Calu3 (cell line): ENCODE data around the gene WTIP. TPM values are rescaled to one million over a fixed set of nuclear protein-coding genes. Genes with fewer than 3 reads are reported as not detected.
"Not testable (repeated sequence)": the region's sequence is repeated elsewhere in the genome, so short reads cannot be mapped to it uniquely, and the experiment has no call there.

Experiments used
- BruUV-seq: library from RNA; stranded (reverse); fragments of 400-500 nt; replicated peaks from 2 replicates; lab custom pipeline; 2021; lab: Mats Ljungman, UMichigan
- CTCF ChIA-PET: fragments of 300-600 bp; sonication (Branson Sonifier 250); formaldehyde crosslinking; loops from one replicate; lab custom pipeline; 2022; ENCODE audit warnings: antibody characterized with exemption; lab: Charles Lee
- DNase-seq: peaks from one replicate; pipeline ENCODE4 v3.0.0; 2022
- H3K27ac Mint-ChIP-seq: one replicate; pipeline ENCODE4 v1.8.0; 2022; ENCODE audit warnings: mixed read lengths; ENCODE audit not compliant: unreplicated experiment
- H3K27me3 Mint-ChIP-seq: one replicate; pipeline ENCODE4 v1.8.0; 2022; ENCODE audit warnings: mixed read lengths; ENCODE audit not compliant: unreplicated experiment
- H3K36me3 Mint-ChIP-seq: one replicate; pipeline ENCODE4 v1.8.0; 2022; ENCODE audit warnings: mild to moderate bottlenecking, moderate library complexity, mixed read lengths; ENCODE audit not compliant: insufficient read depth, unreplicated experiment
- H3K4me1 Mint-ChIP-seq: one replicate; pipeline ENCODE4 v1.8.0; 2022; ENCODE audit warnings: mild to moderate bottlenecking, low read depth, mixed read lengths; ENCODE audit not compliant: unreplicated experiment
- H3K4me3 Mint-ChIP-seq: one replicate; pipeline ENCODE4 v1.8.0; 2022; ENCODE audit warnings: mild to moderate bottlenecking, low read depth, moderate library complexity, mixed read lengths; ENCODE audit not compliant: unreplicated experiment
- H3K9me3 Mint-ChIP-seq: one replicate; pipeline ENCODE4 v1.8.0; 2022; ENCODE audit warnings: low read depth, mixed read lengths; ENCODE audit not compliant: unreplicated experiment
- intact Hi-C: fragments of 100-400 bp; cut with micrococcal nuclease; formaldehyde crosslinking; loops from one replicate; pipeline ENCODE4 v1.10.0; 2022; ENCODE audit not compliant: unreplicated experiment
- total RNA-seq: library from RNA; stranded (reverse); gene quantifications from 2 replicates; pipeline ENCODE4 v1.2.3, GENCODE V29; 2022
- TF ChIP-seq, protein P1 (sequence below): fragments of 200-600 bp; IDR thresholded peaks from one replicate; pipeline ENCODE4 v1.8.0; 2022; ENCODE audit warnings: antibody characterized with exemption; ENCODE audit not compliant: unreplicated experiment

WTIP gene
- total RNA-seq, 1 experiment from 2014 or later: 5.3 TPM

GRCh38 chr19:34458677-34459076 lies 22.9 kb upstream of the WTIP start:
- BruUV-seq: no TSS peak
- peaks cover 89% of the 10 kb centered on the region for H3K36me3 Mint-ChIP-seq

DNA sequence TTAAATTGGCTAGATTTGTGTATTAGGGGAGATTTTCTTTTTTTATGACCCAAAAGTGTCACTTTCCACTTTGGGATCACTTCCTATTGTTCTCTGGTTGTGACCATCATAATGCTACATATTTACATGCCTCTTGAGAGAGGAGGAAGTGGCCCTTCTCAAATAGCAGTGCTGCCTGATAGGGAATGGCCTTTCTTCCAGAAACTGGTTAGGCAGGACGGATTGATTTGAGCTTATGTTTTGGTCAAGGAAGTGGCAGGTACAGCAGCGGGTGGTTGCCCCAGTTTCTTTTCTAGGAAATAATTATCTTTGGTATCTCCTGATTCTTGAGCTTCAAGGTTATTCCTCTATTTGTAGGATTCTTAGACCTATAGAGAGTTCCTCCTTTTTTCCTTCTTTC lies 21.9 kb upstream of the WTIP start:
- TF ChIP-seq, protein P1, sequence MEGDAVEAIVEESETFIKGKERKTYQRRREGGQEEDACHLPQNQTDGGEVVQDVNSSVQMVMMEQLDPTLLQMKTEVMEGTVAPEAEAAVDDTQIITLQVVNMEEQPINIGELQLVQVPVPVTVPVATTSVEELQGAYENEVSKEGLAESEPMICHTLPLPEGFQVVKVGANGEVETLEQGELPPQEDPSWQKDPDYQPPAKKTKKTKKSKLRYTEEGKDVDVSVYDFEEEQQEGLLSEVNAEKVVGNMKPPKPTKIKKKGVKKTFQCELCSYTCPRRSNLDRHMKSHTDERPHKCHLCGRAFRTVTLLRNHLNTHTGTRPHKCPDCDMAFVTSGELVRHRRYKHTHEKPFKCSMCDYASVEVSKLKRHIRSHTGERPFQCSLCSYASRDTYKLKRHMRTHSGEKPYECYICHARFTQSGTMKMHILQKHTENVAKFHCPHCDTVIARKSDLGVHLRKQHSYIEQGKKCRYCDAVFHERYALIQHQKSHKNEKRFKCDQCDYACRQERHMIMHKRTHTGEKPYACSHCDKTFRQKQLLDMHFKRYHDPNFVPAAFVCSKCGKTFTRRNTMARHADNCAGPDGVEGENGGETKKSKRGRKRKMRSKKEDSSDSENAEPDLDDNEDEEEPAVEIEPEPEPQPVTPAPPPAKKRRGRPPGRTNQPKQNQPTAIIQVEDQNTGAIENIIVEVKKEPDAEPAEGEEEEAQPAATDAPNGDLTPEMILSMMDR: no peak

More at GRCh38 chr19:34458677-34459076, 22.9 kb upstream of the WTIP start:
- Mint-ChIP-seq H3K27ac (peak overlapping the region; percentile 3), H3K4me3 (no peak overlapping the region), H3K4me1 (peaks cover 50% of the 10 kb centered on the region), H3K27me3 (no peaks in the 10 kb centered on the region), H3K9me3 (no peaks in the 10 kb centered on the region)
- intact Hi-C loops: no loop called here
- CTCF ChIA-PET: interaction anchor here (0.7 to 1.5 kb wide), 4 partner anchors 10 to 763 kb away, joined by 3 to 6 read pairs (median 4); no protein-coding TSS in a partner anchor
- no peak for DNase-seq
- TF ChIP-seq, protein P1: no peak

DNA sequence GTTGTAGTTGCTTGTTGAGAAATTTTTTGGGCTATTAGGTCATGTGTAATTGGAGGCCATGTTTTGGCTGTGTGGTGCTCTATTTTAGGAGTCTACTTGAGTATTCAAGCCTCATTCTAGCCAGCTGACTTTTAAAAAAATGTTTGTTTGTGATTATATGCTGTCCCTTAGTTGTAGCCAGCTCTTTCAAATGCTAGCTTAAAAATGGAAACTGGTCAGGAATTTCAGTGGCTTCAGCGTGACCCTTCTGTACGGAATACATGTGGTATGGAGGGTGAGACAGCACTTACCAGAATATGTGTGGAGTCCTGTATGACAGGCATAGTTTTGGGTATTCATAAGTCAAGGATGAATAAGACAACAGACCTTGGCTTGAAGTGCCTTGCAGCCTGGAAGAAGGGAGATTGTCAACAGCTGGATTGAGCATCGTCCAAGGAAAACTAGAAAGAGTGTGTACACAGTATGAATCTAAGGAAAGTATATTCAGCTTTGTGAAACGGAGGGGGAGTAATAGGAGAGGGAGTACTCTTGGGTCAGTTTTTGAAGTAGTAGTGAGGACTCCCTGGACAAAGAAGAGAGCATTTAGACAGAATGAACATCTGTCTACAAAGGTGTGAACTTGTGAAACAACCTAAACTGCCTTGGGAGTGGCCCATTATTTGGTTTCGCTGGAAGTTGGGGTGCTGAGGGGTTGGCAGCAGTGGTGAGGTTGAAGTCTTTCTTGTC lies 20.0 kb upstream of the WTIP start:
- BruUV-seq: no TSS peak
- Mint-ChIP-seq H3K9me3 (no peaks in the 10 kb centered on the region), H3K4me3 (no peak overlapping the region), H3K4me1 (peaks cover 50% of the 10 kb centered on the region), H3K27me3 (no peaks in the 10 kb centered on the region), H3K27ac (no peak overlapping the region), H3K36me3 (peaks cover 94% of the 10 kb centered on the region)
- TF ChIP-seq, protein P1: no peak
- CTCF ChIA-PET: no interaction called here
- intact Hi-C loops: no loop called here
- no peak for DNase-seq

More for the DNA sequence above, 21.9 kb upstream of the WTIP start:
- H3K36me3 Mint-ChIP-seq: peaks cover 89% of the 10 kb centered on the region
- BruUV-seq: no TSS peak
- no peaks in the 10 kb centered on the region for H3K27me3 Mint-ChIP-seq
- CTCF ChIA-PET: interaction anchor here (0.8 to 1.5 kb wide), 4 partner anchors 11 to 37 kb away, joined by 3 to 9 read pairs (median 4); no protein-coding TSS in a partner anchor
- peak overlapping the region; percentile 21 for H3K4me3 Mint-ChIP-seq
- H3K4me1 Mint-ChIP-seq: peaks cover 50% of the 10 kb centered on the region
- H3K9me3 Mint-ChIP-seq: no peaks in the 10 kb centered on the region
- intact Hi-C loops: no loop called here
- H3K27ac Mint-ChIP-seq: peak overlapping the region; percentile 51
- peak; percentile 69 for DNase-seq

- H3K27ac Mint-ChIP-seq, H3K9me3 Mint-ChIP-seq, DNase-seq, H3K4me3 Mint-ChIP-seq, H3K27me3 Mint-ChIP-seq, BruUV-seq, CTCF ChIA-PET, intact Hi-C loops: not testable (repeated sequence)
- Mint-ChIP-seq H3K4me1 (peaks cover 26% of the 10 kb centered on the region), H3K36me3 (peaks cover 88% of the 10 kb centered on the region)
These were observed 16.8 kb upstream of the WTIP start for GRCh38 chr19:34464785-34465184.

- intact Hi-C loops: no loop called here
- Mint-ChIP-seq H3K36me3 (peaks cover 76% of the 10 kb centered on the region), H3K4me1 (no peaks in the 10 kb centered on the region), H3K27me3 (no peaks in the 10 kb centered on the region), H3K27ac (no peak overlapping the region), H3K9me3 (no peaks in the 10 kb centered on the region), H3K4me3 (no peak overlapping the region)
- DNase-seq: no peak
- CTCF ChIA-PET: no interaction called here
- TF ChIP-seq, protein P1: no peak
- BruUV-seq: no TSS peak
These were observed 13.1 kb upstream of the WTIP start for GRCh38 chr19:34468409-34468808.

- DNase-seq, BruUV-seq, H3K4me3 Mint-ChIP-seq, CTCF ChIA-PET, H3K27me3 Mint-ChIP-seq, intact Hi-C loops, H3K4me1 Mint-ChIP-seq, H3K27ac Mint-ChIP-seq, H3K9me3 Mint-ChIP-seq: not testable (repeated sequence)
- peaks cover 69% of the 10 kb centered on the region for H3K36me3 Mint-ChIP-seq
These were observed 12.5 kb upstream of the WTIP start for GRCh38 chr19:34469026-34469425.
